GM12878 (cell line): ENCODE results near the gene ACD. TPM values are rescaled to one million over a fixed set of nuclear protein-coding genes. Genes with fewer than 3 reads are reported as not detected.

Experiments used
- ATAC-seq: fragments of 200-7000 bp; cut with Tn5 transposase; 3 replicates; pipeline ENCODE4 v1.9.1; 2020; ENCODE audit warnings: mild to moderate bottlenecking, moderate library complexity
- BruUV-seq: library from RNA; stranded (reverse); fragments of 400-500 nt; replicated peaks from 2 replicates; lab custom pipeline; 2021; lab: Mats Ljungman, UMichigan
- CTCF ChIA-PET: fragments of 300-600 bp; sonication (Branson Sonifier 250); formaldehyde crosslinking; extraction: SDS; loops from one replicate; lab custom pipeline; 2021; ENCODE audit warnings: inconsistent platforms; lab: Yijun Ruan, JAX
- POLR2A ChIA-PET: fragments of 350-600 bp; formaldehyde crosslinking; extraction: SDS; loops from one replicate; lab custom pipeline; 2021; ENCODE audit warnings: inconsistent platforms; lab: Charles Lee
- RAD21 ChIA-PET: fragments of 300-600 bp; sonication (Branson Sonifier 250); formaldehyde crosslinking; loops from one replicate; lab custom pipeline; 2023; ENCODE audit warnings: antibody characterized with exemption; ENCODE audit not compliant: unreplicated experiment; lab: Charles Lee
- SMC1A ChIA-PET: fragments of 300-600 bp; sonication (Branson Sonifier 250); formaldehyde crosslinking; loops from one replicate; lab custom pipeline; 2023; ENCODE audit not compliant: unreplicated experiment, uncharacterized antibody; lab: Charles Lee
- DNase-seq: peaks from one replicate; pipeline ENCODE4 v3.0.0-alpha.2; 2011; ENCODE audit warnings: low read depth, low spot score
- FAIRE-seq: peaks from 3 replicates; lab custom pipeline; 2011; peaks lifted over from hg19 to GRCh38; lab: Jason Lieb, UNC
- H2AFZ ChIP-seq: 2 replicates; pipeline ENCODE4 v1.6.0; 2011; ENCODE audit warnings: low read depth, low read length, control low read depth; ENCODE audit not compliant: control insufficient read depth
- H3K27ac ChIP-seq: 2 replicates; pipeline ENCODE4 v1.5.1; 2011; ENCODE audit warnings: control low read depth; ENCODE audit not compliant: control insufficient read depth, insufficient read depth
- H3K27me3 ChIP-seq, 2 experiments: replicated peaks in 1 of 2; 2 replicates each; pipeline versions ENCODE4 v1.6.0 to v1.6.1; 2011; ENCODE audit warnings: low read length in 1 of 2; ENCODE audit not compliant: control insufficient read depth in 2 of 2, insufficient read depth in 2 of 2
- H3K36me3 ChIP-seq, 2 experiments: 2 replicates each; pipeline ENCODE4 v1.5.1; 2011; ENCODE audit warnings: low read length in 1 of 2; ENCODE audit not compliant: control insufficient read depth in 2 of 2, insufficient read depth in 2 of 2
- H3K4me1 ChIP-seq: 2 replicates; pipeline ENCODE4 v1.6.1; 2011; ENCODE audit warnings: mild to moderate bottlenecking, low read length, moderate library complexity, mixed read lengths; ENCODE audit not compliant: control insufficient read depth, insufficient read depth
- H3K4me2 ChIP-seq: 2 replicates; pipeline ENCODE4 v1.6.0; 2011; ENCODE audit warnings: control low read depth; ENCODE audit not compliant: control insufficient read depth, insufficient read depth
- H3K4me3 ChIP-seq: fragments of 200-600 bp; sonication (generic); 2 replicates; pipeline ENCODE4 v1.5.1; 2016
- H3K79me2 ChIP-seq: 2 replicates; pipeline ENCODE4 v1.6.0; 2011; ENCODE audit warnings: low read length; ENCODE audit not compliant: control insufficient read depth, insufficient read depth
- H3K9ac ChIP-seq: 2 replicates; pipeline ENCODE4 v1.8.0; 2011; ENCODE audit warnings: low read length, control low read depth, mixed read lengths; ENCODE audit not compliant: control insufficient read depth, insufficient read depth
- H3K9me3 ChIP-seq: replicated peaks from 3 replicates; pipeline ENCODE4 v1.5.1; 2011; ENCODE audit warnings: mild to moderate bottlenecking, low read length; ENCODE audit not compliant: control insufficient read depth, insufficient read depth
- H4K20me1 ChIP-seq: 2 replicates; pipeline ENCODE4 v1.6.0; 2011; ENCODE audit not compliant: control insufficient read depth, insufficient read depth
- BHLHE40 ChIP-seq, 2 experiments: fragments of 450-650 bp in 1 of 2; IDR thresholded peaks; 2 replicates each; pipeline ENCODE4 v1.6.1; 2011 to 2017; ENCODE audit warnings: low read depth in 2 of 2, borderline replicate concordance in 1 of 2, improper control_type of control experiment in 1 of 2, low read length in 1 of 2, mild to moderate bottlenecking in 1 of 2
- CEBPB ChIP-seq, 2 experiments: fragments of 150-350 bp in 1 of 2; IDR thresholded peaks; 2 replicates each; pipeline ENCODE4 v1.6.1; 2012 to 2014; ENCODE audit warnings: low read depth in 2 of 2, low read length in 2 of 2, borderline replicate concordance in 1 of 2, inconsistent platforms in 1 of 2
- CUX1 ChIP-seq: IDR thresholded peaks from 2 replicates; pipeline ENCODE4 v1.6.1; 2012; ENCODE audit warnings: improper control_type of control experiment, low read depth, low read length; ENCODE audit not compliant: insufficient replicate concordance
- ELK1 ChIP-seq: IDR thresholded peaks from 2 replicates; pipeline ENCODE4 v1.6.1; 2012; ENCODE audit warnings: low read depth, low read length, improper control_type of control experiment
- ESRRA ChIP-seq: IDR thresholded peaks from 2 replicates; pipeline ENCODE4 v1.6.1; 2012; ENCODE audit warnings: mild to moderate bottlenecking, low read length, improper control_type of control experiment
- FOS ChIP-seq: IDR thresholded peaks from 3 replicates; pipeline ENCODE4 v1.6.1; 2011; ENCODE audit warnings: borderline replicate concordance; ENCODE audit not compliant: insufficient read length; ENCODE audit errors: extremely low read depth
- FOXK2 ChIP-seq: fragments of 450-650 bp; IDR thresholded peaks from 2 replicates; pipeline ENCODE4 v1.6.1; 2017; ENCODE audit warnings: mild to moderate bottlenecking, moderate library complexity
- FOXM1 ChIP-seq: IDR thresholded peaks from 2 replicates; pipeline ENCODE4 v1.6.1; 2012; ENCODE audit warnings: low read depth, mild to moderate bottlenecking, inconsistent platforms, low read length, moderate library complexity
- GATAD2B ChIP-seq: fragments of 450-650 bp; conservative IDR thresholded peaks from 2 replicates; pipeline ENCODE4 v1.6.1; 2017; ENCODE audit warnings: low read depth, mild to moderate bottlenecking, moderate library complexity
- HDAC2 ChIP-seq: fragments of 200-600 bp; sonication (generic); IDR thresholded peaks from 2 replicates; pipeline ENCODE4 v1.6.1; 2017
- HSF1 ChIP-seq: fragments of 150-350 bp; IDR thresholded peaks from 2 replicates; pipeline ENCODE4 v1.6.1; 2014; ENCODE audit warnings: mild to moderate bottlenecking, low read depth, low read length
- IKZF1 ChIP-seq: fragments of 450-650 bp; conservative IDR thresholded peaks from 2 replicates; pipeline ENCODE4 v1.6.1; 2017; ENCODE audit warnings: antibody characterized with exemption, mild to moderate bottlenecking
- JUND ChIP-seq: IDR thresholded peaks from 2 replicates; pipeline ENCODE4 v1.6.1; 2012; ENCODE audit warnings: low read depth, mild to moderate bottlenecking, low read length, improper control_type of control experiment, moderate library complexity
- NFYB ChIP-seq: IDR thresholded peaks from 2 replicates; pipeline ENCODE4 v1.6.1; 2011; ENCODE audit warnings: low read depth, mild to moderate bottlenecking, low read length, improper control_type of control experiment, moderate library complexity; ENCODE audit not compliant: insufficient read depth
- RB1 ChIP-seq: fragments of 450-650 bp; formaldehyde crosslinking; IDR thresholded peaks from 2 replicates; pipeline ENCODE4 v1.6.1; 2017; ENCODE audit warnings: mild to moderate bottlenecking, borderline replicate concordance
- ZNF24 ChIP-seq: fragments of 450-650 bp; IDR thresholded peaks from 2 replicates; pipeline ENCODE4 v1.6.1; 2017; ENCODE audit warnings: antibody characterized with exemption, mild to moderate bottlenecking
- WGBS: methylation state at CpG from one replicate; pipeline ENCODE4 v1.1.6; 2016; ENCODE audit warnings: low lambda C conversion rate; ENCODE audit not compliant: insufficient replicate concordance, insufficient coverage; ENCODE audit errors: missing lambda C conversion rate; 5-methylcytosine and 5-hydroxymethylcytosine counted together
- in situ Hi-C: fragments of 300-500 bp; cut with MboI; formaldehyde crosslinking; loops from 9 replicates; pipeline ENCODE4 v1.14.3; 2018; ENCODE audit warnings: mixed read lengths
- intact Hi-C: fragments of 100-400 bp; cut with micrococcal nuclease; formaldehyde crosslinking; loops from one replicate; pipeline ENCODE4 v1.14.2; 2022; ENCODE audit not compliant: unreplicated experiment
- polyA plus RNA-seq, 11 experiments: library from polyadenylated mRNA; depleted of rRNA in 4 of 11; unstranded in 6 of 11; stranded (reverse) in 5 of 11; fragments of >200 nt; fragmentation: Nextera tagmentation in 4 of 11; fragmentation: Illumina TruSeq in 1 of 11; extraction: Ambion mirVana in 4 of 11; extraction: Trizol in 1 of 11; gene quantifications; 1 replicate in 1 of 11; 2 replicates in 10 of 11; pipeline versions ENCODE4 v1.2.1 to v1.2.3, GENCODE V29; 2011 to 2016; ENCODE audit warnings: inconsistent platforms in 2 of 11, missing spikeins in 2 of 11, low read depth in 1 of 11
- total RNA-seq, 4 experiments: library from RNA; depleted of rRNA in 3 of 4; stranded (reverse); fragments of >200 nt in 3 of 4; fragmentation: Illumina TruSeq in 1 of 4; extraction: Trizol in 1 of 4; gene quantifications; 2 replicates each; pipeline versions ENCODE4 v1.2.1 to v1.2.3, GENCODE V29; 2013 to 2021

Gene ACD
- total and polyA plus RNA-seq, 10 of the 15 experiments (the other 5 are each of a cell fraction or from before 2014, with no cell fraction given), result 2.9 to 46.7 (median 23.9) TPM

- no peak for ATAC-seq
- H4K20me1 ChIP-seq, result no peaks in the 10 kb centered on the region
- intact Hi-C loops, result no loop called here
- in situ Hi-C loops, result no loop called here
- ChIA-PET POLR2A (no interaction called here), SMC1A (no interaction called here), RAD21 (no interaction called here), CTCF (no interaction called here)
- peaks cover 11 to 12% of the 10 kb centered on the region in 2 experiments for H3K36me3 ChIP-seq
- DNase-seq, result no peak
- H3K4me2 ChIP-seq, result no peak overlapping the region
- H3K9me3 ChIP-seq, result no peaks in the 10 kb centered on the region
- no peak overlapping the region for H2AFZ ChIP-seq
- H3K4me3 ChIP-seq, result no peak overlapping the region
- no peak overlapping the region for H3K9ac ChIP-seq
- H3K4me1 ChIP-seq, result no peaks in the 10 kb centered on the region
- WGBS, result 97% methylated on average over 34 of the region's 68 CpGs
- no peaks in the 10 kb centered on the region for H3K79me2 ChIP-seq
- no peak overlapping the region for H3K27ac ChIP-seq
- no peaks in the 10 kb centered on the region for H3K27me3 ChIP-seq
- BruUV-seq, result no TSS peak
- FAIRE-seq, result no peak
- TF ChIP-seq HDAC2 (no peak), RB1 (no peak), HSF1 (no peak), NFYB (no peak), ZNF24 (no peak), BHLHE40 (IDR thresholded peaks at IDR 0.05; ENCODE audit: borderline replicate concordance in 1 of 2, low read depth in 2 of 2, low read length in 1 of 2) (no peak), FOS (no peak), ELK1 (no peak), GATAD2B (no peak), CEBPB (IDR thresholded peaks at IDR 0.05; ENCODE audit: borderline replicate concordance in 1 of 2, low read depth in 2 of 2, low read length in 2 of 2) (no peak), ESRRA (no peak), CUX1 (no peak), JUND (no peak), IKZF1 (no peak), FOXM1 (no peak), FOXK2 (no peak)
These were observed 6.8 kb downstream of the ACD start for GRCh38 chr16:67653128-67653788.
